HG03175 (cell line): Measurements from ENCODE around the gene ICA1.

Experiments used
- ATAC-seq: cut with Tn5 transposase; IDR thresholded peaks from one replicate; pipeline ENCODE4 v1.9.1; 2021; ENCODE audit warnings: mild to moderate bottlenecking, moderate library complexity; ENCODE audit not compliant: unreplicated experiment

ICA1 gene

DNA sequence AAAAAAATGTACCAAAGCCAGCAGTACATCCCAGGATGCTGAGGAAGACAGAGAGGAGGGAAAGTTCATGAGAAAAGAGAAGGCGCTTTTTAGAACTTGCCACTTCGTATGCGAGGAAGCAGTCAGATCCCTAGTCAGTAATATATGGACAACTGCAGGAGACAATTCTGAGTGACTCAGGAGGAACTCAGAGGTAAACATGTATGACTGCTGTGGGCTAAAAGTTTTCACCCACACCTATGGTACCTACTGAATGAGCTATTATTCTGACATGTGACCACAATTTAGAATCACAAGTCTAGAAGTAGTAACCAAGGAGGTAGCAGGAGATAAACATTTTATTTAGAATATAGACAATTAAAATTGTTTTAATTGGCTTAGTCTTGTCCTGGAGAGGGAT lies 126.5 kb downstream of the ICA1 start:
- no peak for ATAC-seq

DNA sequence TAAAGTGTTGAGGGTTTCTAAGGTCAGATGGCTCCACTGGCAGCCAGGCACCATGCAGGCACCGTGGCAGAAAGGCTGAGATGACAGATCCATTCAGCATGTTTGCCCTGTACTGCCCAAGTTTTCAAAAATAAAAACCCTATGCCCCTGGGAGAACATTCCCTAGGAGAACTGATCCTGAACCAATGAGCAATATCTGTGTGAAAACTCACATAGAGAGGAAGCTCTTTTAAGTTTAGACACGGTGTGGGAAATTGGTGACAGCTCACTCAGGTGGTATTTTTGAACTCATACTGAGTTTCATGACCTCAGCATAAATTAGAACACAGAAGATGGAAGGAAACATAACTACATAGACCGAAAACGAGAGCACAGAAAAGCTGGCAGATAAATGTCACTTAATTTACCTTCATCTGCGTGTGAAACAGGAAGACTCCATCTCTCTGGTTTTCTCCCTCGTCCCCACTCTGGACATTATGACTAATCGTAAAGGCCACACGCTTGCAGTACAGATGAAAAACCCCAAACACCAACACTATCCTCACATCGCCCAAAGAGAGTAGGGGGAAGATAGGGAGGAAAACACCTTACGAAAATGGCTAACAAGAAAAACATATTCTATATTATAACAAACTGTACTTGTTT lies 127.8 kb downstream of the ICA1 start:
- peak; percentile 60 for ATAC-seq

DNA sequence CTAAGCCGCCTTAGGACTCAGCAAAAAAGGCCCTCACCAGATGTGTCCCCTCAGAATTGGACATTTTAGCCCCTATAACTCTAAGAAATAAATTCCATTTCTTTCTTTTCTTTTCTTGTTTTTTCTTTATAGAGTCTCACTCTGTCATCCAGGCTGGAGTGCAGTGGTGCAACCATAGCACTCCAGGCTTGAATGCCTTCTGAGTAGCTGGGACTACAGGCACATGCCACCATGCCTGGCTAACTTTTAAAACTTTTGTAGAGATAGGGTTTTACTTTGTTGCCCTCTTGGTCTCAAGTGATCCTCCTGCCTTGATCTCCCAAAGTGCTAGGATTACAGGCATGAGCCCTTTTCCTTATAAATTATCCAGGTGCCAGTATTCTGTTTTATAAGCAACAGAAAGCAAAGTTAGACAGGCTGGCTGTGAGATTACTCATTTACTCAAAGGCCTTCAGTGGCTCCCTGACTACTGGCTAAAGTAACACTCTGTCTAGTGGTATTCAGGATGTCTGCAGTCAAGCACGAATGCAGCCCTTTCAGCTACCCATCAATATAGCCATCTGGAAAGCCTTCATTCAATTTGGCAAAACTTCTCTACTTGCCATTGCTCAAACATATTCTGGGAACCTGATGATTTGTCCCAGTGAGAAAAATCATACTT lies 128.6 kb downstream of the ICA1 start:
- peak; percentile 37 for ATAC-seq

DNA sequence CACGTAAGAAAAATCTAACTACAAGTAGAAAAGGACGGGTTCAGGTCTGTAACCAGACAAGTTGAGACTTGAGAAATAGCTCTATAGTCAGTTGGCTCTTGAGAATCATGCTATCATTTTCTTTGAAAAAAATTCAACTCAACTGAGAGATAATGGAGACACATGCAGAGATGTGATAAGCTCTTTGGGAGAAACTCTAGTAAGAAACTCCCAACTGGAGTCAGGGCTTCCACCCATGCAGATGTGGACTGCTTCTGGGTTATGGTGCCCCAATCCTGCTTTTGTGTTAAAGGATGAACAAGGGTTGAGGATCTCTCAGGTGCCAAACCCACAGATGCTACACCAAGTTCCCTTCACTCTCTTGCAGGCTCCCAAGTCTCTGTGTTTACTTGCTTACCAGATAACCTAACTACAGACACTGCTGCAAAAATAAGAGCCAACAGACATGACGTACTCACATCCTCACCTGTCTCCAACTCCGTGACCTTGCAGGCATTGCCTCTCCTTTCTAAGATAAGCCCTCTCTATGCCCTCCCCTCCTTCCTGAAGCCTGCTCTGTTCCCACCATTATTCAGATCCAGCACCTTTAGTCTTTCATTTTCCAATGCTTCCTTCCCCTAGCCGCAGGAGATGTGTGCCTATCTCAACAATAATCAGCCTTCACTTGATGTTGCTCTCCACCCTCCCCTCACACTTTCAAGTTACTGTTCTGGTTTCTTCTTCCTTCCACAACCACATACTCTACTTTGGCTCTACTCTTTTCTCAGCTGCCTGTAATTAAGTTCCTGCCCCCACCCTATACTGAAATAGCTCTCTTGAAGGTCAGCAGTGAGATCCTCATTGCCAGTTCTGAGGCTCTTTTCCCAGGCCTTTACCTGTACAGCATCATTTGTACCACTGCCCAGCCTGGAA lies 130.0 kb downstream of the ICA1 start:
- peak; percentile 55 for ATAC-seq

DNA sequence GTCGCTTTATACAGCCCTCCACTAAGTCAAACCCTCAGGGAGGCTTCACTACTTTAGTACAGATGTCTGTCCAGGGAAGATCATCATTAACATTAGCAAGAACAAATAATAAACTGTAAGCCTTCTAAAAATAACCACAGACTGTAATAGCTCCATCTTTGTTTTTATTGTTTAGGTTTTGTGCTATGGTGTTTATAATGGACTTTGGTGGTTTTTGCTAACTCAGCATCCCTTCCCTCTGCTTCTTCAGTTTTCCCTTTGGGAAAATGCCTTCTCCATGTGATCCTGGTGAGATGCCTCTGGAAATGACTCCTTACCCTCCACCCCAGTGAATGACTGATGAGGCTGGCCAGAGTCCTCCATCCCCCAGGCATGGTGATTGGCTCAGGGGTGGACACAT lies 131.3 kb downstream of the ICA1 start:
- no peak for ATAC-seq

DNA sequence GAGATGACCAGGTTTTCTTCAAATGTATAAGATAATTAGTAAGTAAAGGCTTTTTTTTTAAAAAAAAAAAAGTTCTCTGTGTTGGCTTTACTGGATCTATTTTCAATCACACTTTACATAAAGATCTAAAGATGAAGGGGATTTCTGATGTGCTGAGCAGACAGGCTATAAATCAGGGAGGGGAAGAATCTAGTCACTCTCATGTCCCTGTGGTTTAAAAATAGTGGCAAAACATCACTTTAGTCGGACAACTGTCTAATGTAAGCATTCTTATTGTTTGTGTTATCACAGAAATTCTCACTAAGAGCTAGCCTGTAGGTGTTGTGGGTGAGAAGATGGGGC lies 132.7 kb downstream of the ICA1 start:
- no peak for ATAC-seq

DNA sequence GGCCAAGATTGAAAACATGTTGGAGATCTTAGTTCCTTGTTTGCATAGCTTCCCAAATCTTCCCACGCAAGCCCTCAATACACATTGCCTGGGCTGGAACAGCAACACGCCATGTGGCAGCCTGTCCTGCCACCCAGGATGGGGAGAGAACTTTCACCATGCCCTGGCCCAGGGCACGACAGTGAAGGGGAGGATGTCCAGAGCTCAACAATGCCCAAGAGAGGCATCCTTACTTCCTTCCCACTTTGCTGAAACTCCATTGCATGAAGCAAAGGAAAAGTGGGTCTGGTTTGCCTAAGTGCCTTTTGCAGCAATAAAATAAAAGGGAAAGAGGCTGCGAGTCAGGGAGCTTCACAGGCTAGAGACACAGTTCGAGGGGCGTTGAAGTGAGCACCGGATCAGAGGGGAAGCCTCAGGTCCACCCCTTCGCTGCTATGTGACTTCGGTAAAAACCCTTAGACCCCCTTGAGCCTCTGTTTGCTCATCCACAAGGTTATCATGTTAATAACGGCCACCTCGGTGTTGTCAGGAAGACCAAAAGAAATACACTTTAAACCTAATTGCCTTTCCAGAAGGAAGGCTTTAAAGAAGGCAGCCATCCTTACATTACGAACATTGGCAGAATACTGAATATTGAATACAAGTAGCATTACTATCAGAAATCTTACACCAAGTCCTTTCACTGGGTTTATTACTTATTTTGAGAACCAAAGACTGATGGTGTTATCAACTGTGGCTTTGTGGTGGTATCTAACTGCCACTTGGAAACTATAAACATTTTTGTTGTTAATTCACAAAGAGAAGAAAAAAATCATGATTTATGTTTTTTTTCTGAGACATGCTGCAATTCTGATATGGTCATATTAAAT lies 133.3 kb downstream of the ICA1 start:
- ATAC-seq = no peak

DNA sequence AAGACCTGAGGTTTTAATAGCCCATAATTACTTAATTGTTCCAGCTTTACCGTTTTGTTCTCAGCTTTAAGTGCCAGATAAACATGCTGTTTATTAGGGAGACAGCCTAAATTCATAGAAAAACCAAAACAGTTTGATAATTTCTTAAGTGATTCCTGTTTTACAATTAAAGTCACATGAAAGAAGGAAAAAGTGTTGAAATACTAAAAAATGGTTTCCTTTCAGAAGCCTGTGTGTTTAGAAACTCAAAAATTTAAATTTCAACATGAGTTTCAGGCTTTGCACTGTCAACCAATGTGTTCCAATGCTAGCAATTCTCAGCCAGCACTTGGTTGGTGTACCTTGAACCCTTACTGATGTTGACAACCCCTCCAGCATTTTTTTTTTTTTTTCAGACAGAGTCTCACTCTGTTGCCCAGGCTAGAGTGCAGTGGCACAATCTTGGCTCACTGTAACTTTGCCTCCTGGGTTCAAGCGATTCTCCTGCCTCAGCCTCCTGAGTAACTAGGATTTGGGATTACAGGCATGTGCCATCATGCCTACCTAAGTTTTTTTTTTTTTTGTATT lies 135.3 kb downstream of the ICA1 start:
- peak; percentile 2 for ATAC-seq

DNA sequence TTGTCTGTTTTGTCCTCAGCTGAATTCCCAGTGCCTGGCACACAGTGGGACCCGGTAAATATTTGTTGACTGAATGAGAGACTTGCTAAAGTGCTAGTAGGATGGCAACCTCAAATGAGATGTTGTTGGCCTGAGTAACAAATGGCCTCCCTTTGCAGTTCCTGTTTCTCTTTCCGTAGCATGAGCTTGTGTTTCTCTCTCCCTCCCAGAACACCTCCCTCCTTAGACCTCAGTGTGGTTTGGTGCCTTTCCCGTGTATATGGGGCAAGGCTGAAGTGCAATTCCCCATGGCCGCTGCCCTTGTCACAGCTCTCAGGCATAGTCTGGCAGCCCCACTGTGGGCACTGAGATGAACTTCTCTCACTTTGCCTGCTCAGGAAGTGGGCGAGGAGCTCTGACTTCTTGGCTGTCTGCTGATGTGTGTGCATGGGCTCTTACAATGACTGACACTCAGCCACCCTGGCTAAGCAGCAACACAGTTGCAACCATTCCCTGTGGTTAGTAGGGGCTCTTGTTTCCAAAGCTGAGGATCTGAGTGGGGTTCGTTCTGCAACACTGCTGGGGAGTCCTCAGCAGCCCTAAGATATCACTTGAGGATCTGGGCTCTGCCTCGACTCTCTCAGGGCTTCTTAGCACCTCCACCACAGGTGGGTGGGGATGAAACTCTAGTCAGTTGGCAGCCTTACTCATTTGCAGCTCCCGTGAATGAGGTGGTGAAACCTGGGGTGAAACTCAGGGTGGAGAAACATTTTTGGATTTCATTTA lies 136.1 kb downstream of the ICA1 start:
- ATAC-seq = peak; percentile 79

DNA sequence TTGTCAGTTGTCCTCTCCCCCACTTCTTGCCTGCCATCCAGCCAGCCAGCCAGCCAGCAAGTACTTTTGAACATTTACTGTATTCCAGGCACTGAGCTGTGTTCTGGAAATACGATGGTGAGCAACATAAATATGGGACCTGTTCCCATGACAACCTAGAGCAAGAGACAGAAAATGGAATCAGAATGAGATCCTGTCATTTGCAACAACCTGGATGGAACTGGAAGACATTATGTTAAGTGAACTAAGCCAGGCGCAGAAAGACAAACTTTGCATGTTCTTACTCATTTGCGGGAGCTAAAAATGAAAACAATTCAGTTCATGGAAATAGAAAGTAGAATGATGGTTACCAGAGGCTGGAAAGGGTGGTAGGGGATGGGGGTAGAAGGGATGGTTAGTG lies 140.7 kb downstream of the ICA1 start:
- no peak for ATAC-seq

DNA sequence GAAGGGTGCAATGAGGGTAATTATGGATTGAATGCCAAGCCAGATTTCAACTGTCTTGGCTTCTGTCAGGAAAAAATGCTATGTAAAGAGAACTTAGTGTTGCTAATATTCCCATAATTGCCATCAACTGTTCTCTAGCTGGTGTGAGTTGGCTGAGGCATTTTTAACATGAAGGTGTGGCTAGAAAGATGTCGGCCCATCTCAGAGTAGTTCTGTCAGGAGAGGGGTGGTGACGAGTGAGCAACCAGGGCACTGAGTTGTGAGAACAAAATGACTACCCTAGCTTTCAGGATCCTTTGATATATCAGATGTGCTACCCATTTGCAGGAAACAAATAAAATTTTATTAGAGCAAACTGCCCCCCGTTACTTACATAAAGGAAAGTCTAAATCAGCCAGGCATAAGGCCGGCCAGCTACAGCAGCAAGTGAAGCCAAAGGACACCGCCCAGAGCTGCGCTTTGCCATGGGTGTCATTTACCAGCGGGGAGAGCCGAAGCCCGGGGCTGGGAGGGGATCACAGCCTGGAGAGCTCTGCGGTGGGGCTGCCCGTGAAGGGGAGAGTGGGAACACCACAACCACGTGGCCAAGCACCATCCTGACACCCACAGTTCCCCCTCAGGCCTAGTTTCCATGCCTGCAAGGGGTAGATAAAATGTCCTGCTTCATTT lies 141.4 kb downstream of the ICA1 start:
- no peak for ATAC-seq

DNA sequence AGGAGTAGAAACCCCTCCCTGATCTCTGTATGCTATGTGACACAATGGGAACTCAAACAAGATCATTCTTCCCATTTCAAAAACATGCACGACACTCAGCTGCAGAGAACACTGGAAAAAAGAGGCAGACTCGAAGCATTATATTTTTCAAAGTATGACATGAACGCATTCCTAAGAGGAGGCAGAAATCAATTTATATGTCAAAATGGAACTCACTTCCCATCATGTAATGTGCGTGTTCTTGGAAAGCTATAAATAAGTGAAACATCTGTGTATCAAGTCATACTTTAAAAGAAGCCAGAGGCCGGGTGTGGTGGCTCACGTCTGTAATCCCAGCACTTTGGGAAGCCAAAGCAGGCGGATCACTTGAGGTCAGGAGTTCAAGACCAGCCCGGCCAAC lies 142.7 kb downstream of the ICA1 start:
- no peak for ATAC-seq

DNA sequence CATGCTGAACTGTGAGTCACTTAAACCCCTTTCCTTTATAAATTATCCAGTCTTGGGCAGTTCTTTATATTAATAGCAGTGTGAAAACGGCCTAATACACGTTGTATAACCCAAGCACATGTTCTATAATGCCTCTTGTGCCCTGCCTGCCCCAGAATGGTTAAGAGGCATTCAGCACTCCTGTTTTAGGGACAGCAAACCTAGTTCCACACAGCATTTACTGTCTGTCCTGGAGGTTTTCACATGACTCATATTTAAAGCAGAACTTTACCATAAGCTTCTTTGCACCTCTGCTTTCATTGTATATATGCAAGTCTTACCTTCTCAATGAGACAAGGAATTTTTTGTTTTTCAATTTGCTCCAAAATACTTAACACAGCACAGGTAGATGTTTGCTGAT lies 144.8 kb downstream of the ICA1 start:
- ATAC-seq = no peak

DNA sequence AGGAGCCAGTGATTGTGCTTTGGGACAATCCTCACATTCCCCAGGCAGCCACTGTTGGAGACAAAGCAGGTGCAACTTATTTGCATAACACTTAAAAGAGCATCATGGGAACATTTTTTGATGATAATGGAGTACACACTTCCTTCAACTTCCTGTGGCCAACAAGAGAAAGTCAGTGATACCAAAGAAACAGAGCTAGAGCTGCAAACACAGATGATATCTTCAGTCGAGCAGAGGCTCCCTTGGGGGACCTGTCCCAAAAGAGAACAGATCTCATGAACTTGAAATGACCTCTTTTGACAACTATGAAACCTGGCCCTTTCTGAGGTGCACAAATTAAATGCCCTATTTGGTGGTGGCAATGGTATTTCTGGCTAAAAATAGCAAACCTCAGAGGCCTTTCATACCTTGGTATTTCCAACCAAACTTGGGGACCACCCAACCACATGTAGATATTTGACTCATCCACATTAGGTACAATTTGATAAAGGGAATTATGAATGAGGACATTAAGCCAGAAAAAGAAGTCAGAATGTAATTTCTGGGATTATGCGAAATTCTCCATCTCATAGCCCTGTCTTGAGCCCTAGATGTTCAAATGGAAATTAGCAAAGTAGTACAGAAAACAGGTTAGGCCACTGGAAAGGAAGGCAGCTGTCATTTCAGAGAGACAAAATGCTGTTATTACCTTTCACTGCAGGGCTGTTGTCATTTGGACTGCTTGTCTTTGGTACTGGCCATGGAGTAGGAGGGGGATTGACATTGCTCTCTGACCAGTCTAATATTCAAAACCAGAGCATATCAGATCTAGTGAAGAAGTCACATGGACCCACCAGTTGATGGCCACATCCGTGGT lies 146.2 kb downstream of the ICA1 start:
- peak; percentile 96 for ATAC-seq

DNA sequence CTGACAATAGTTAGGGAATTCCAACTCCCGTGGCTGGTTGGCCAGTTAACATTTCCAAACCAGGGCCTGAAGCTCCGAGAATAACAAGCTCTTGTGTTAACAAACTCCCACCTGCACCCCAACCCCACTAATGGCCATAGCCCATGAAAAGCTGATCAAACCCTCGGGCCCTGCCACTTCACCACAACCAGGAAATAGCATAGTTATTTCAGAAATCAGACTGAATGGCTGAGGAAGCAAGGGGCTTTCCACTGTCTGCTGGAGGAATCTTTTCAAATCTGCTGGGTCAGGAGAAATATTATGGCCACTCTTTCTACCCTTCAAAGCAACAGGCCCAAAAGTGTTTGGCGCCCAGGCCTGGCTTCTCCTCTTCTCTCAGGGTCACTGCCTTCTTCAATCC lies 147.8 kb downstream of the ICA1 start:
- ATAC-seq = no peak

DNA sequence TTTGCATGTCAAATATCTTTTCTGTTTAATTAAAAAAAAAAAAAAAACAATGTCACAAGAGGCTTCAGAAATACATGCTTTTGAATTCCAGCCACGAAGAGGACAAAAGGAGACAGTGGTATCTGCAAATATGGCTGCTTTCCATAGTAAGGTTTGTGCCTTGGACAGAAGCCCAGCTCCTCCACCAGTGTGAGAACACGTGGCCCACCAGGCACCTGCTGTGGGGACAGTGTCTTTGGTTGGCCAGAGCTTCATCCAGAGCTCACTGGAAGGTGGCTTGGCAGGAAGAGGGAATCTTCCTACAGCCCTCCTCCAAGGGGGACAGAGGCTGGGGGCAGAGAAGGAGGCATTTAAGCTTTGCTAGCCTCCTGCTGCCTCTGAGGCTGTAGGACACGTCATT lies 148.8 kb downstream of the ICA1 start:
- ATAC-seq = no peak

DNA sequence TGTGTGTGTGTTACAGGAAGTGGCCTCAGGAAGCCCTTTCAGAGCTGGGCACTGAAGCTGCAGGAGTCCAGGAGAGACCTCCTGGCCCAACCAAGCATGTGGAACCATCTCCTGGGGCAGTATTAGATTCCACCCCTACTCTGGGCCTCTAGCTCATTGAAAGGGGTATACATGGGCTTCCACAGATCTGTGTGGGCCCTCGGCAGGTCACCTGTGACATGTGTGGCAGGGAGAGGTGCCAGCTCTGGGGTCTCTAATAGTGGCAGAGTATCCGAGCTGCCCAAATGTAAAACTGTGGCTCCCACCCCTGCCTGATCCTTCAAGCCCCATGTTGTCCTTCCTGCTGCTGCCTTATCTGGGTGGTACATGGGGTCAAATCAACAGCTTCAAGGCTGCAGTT lies 149.3 kb downstream of the ICA1 start:
- ATAC-seq = no peak

DNA sequence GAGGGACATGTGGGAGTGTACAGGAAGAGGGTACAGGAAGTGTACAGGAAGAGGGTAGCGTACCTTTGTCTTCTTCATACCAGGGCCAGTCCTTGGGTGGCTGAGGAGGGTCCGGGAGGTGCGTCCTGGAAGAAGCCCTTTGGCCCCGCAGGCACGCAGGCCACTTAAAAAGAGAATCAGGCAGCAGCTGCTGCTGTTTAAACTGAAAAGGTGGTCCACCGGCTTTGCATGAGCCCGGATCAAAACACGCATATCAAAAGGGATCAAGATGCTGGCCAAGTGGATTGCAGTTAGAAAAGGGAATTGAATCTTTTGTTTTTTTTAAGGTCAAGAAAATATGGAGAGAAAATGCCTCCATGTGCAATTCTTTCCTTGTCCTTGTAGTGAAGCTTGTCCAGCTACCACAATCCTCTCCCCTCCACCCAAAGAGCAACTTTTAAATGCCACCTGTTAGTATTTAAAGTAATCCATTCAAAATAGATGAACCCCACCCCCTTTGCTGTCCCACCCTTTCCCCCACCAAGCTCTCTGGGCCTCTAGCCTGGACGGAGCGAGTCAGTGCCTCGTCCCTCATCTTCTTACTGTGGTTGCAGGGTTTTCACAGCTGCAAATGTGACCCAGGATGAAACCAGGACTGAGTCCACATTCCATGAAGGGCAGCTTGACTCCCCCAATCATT lies 150.5 kb downstream of the ICA1 start:
- ATAC-seq = no peak
